ENCODE measurements around the gene LPO. TPM values are rescaled to one million over a fixed set of nuclear protein-coding genes. Genes with fewer than 3 reads are reported as not detected.

Gene LPO
- total RNA-seq, 2 experiments from 2014 or later = not detected

Other genes with a start within 250 kb of the LPO start
- gene SRSF1, start 231.3 kb upstream of the LPO start, total RNA-seq = 100 to 1,000 TPM; 467 to 508 TPM
- 10 to 100 TPM; 36.1 to 36.5 TPM for gene DYNLL2, start 155.2 kb upstream of the LPO start, total RNA-seq
- gene OR4D1, start 90.2 kb upstream of the LPO start, total RNA-seq = under 1 TPM; 0.08 to 0.15 TPM
- not detected for gene OR4D2, start 71.6 kb upstream of the LPO start, total RNA-seq
- not detected for gene EPX, start 45.9 kb upstream of the LPO start, total RNA-seq
- gene MKS1, start 19.3 kb upstream of the LPO start, total RNA-seq = 10 to 100 TPM; 26.4 to 31.8 TPM
- gene MPO, start 42.4 kb downstream of the LPO start, total RNA-seq = not detected
- gene TSPOAP1, start 90.2 kb downstream of the LPO start, total RNA-seq = 1 to 10 TPM; 7.2 to 7.3 TPM
- gene SUPT4H1, start 113.6 kb downstream of the LPO start, total RNA-seq = 100 to 1,000 TPM; 128 to 143 TPM
- under 1 TPM; 0.67 to 0.78 TPM for gene RNF43, start 178.9 kb downstream of the LPO start, total RNA-seq
- gene HSF5, start 249.8 kb downstream of the LPO start, total RNA-seq = 1 to 10 TPM; 4.5 to 5.1 TPM